SU-DHL-6 (cell line): ENCODE results near the gene DDX10.

ENCODE experiments used
- H2AFZ ChIP-seq: fragments of 200-600 bp; sonication (generic); 2 replicates; pipeline ENCODE4 v1.6.1; 2014; ENCODE audit warnings: low read depth, mild to moderate bottlenecking, moderate library complexity, mixed read lengths, antibody characterized with exemption, low read length; ENCODE audit not compliant: severe bottlenecking
- H3F3A ChIP-seq: fragments of 200-600 bp; shearing (Covaris generic); 2 replicates; pipeline ENCODE4 v1.6.0; 2016; ENCODE audit warnings: antibody characterized with exemption, mild to moderate bottlenecking; ENCODE audit not compliant: insufficient read depth
- H3K27ac ChIP-seq: fragments of 200-600 bp; sonication (generic); 2 replicates; pipeline ENCODE4 v1.5.1; 2016; ENCODE audit warnings: low read depth, mild to moderate bottlenecking, low read length, moderate library complexity, mixed read lengths
- H3K27me3 ChIP-seq: fragments of 200-600 bp; sonication (generic), shearing (Covaris generic); 2 replicates; pipeline ENCODE4 v1.6.0; 2014; ENCODE audit warnings: mild to moderate bottlenecking, low read length
- H3K36me3 ChIP-seq: fragments of 200-600 bp; sonication (generic); 2 replicates; pipeline ENCODE4 v1.6.1; 2014; ENCODE audit warnings: mild to moderate bottlenecking, low read length, mixed read lengths
- H3K4me2 ChIP-seq: fragments of 300-600, 200-600 bp; shearing (Covaris generic), sonication (generic); 2 replicates; pipeline ENCODE4 v1.6.0; 2014; ENCODE audit warnings: low read length, low read depth, mild to moderate bottlenecking; ENCODE audit not compliant: poor library complexity, severe bottlenecking
- H3K4me3 ChIP-seq: fragments of 200-600 bp; sonication (generic); 2 replicates; pipeline ENCODE4 v1.5.1; 2014; ENCODE audit warnings: antibody characterized with exemption, low read length, mild to moderate bottlenecking, mixed read lengths; ENCODE audit not compliant: insufficient read depth, poor library complexity, severe bottlenecking
- H3K79me2 ChIP-seq: fragments of 200-600 bp; sonication (generic); 2 replicates; pipeline ENCODE4 v1.6.1; 2014; ENCODE audit warnings: mild to moderate bottlenecking, low read length, moderate library complexity; ENCODE audit not compliant: insufficient read depth
- H3K9ac ChIP-seq: fragments of 200-600 bp; sonication (generic); 2 replicates; pipeline ENCODE4 v1.7.0; 2014; ENCODE audit warnings: mild to moderate bottlenecking, low read length
- H3K9me2 ChIP-seq: fragments of 200-600 bp; sonication (generic); replicated peaks from 2 replicates; pipeline ENCODE4 v1.6.1; 2014; ENCODE audit warnings: low read length; ENCODE audit not compliant: insufficient read depth
- H3K9me3 ChIP-seq: fragments of 200-600 bp; sonication (generic); 2 replicates; pipeline ENCODE4 v1.6.1; 2014; ENCODE audit warnings: low read length, mixed read lengths; ENCODE audit not compliant: insufficient read depth
- H4K20me1 ChIP-seq: fragments of 200-600 bp; sonication (generic); 2 replicates; pipeline ENCODE4 v1.6.1; 2014; ENCODE audit warnings: low read depth, mild to moderate bottlenecking, antibody characterized with exemption, low read length, moderate library complexity, mixed read lengths
- EZH2phosphoT487 ChIP-seq: fragments of 200-600 bp; sonication (generic), shearing (Covaris generic); conservative IDR thresholded peaks from 2 replicates; pipeline ENCODE4 v1.6.1; 2018; ENCODE audit warnings: mild to moderate bottlenecking, antibody characterized with exemption, low read length, moderate library complexity, mixed read lengths
- TF ChIP-seq, protein P1 (sequence below): fragments of 200-600 bp; sonication (generic); IDR thresholded peaks from one replicate; pipeline ENCODE4 v1.5.1; 2017; ENCODE audit warnings: antibody characterized with exemption, mild to moderate bottlenecking, low read length, moderate library complexity; ENCODE audit not compliant: insufficient read depth, poor library complexity, severe bottlenecking

Gene DDX10

DNA sequence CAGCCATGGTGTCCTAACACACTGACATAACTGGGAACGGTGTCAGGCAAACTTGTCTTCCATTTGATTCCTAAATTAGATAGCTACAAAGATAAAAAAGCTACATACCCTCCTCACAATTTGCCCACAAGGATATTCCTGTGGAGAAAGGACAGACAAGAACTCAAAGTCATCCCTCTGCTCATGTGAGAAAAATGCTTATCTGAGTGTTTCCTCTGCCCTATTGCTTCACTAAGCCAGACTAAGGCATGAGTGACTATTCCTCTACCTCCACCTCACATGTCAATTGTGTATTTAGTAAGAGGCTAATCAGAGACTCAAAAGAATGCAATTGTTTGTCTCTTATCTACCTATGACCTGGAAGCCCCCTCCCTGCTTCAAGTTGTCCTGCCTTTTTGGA lies 247.7 kb downstream of the DDX10 start:
- Histone ChIP-seq H3K4me2 (no peak overlapping the region), H3K9me3 (no peaks in the 10 kb centered on the region), H3K27me3 (no peaks in the 10 kb centered on the region), H3K4me3 (no peak overlapping the region), H3K36me3 (no peaks in the 10 kb centered on the region), H2AFZ (no peak overlapping the region), H3K9ac (no peak overlapping the region), H3K27ac (no peak overlapping the region), H3F3A (no peaks in the 10 kb centered on the region), H4K20me1 (no peaks in the 10 kb centered on the region), H3K9me2 (no peaks in the 10 kb centered on the region), H3K79me2 (no peaks in the 10 kb centered on the region)
- TF ChIP-seq EZH2phosphoT487, result no peak
- TF ChIP-seq, protein P1, sequence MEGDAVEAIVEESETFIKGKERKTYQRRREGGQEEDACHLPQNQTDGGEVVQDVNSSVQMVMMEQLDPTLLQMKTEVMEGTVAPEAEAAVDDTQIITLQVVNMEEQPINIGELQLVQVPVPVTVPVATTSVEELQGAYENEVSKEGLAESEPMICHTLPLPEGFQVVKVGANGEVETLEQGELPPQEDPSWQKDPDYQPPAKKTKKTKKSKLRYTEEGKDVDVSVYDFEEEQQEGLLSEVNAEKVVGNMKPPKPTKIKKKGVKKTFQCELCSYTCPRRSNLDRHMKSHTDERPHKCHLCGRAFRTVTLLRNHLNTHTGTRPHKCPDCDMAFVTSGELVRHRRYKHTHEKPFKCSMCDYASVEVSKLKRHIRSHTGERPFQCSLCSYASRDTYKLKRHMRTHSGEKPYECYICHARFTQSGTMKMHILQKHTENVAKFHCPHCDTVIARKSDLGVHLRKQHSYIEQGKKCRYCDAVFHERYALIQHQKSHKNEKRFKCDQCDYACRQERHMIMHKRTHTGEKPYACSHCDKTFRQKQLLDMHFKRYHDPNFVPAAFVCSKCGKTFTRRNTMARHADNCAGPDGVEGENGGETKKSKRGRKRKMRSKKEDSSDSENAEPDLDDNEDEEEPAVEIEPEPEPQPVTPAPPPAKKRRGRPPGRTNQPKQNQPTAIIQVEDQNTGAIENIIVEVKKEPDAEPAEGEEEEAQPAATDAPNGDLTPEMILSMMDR, result no peak

- H3F3A ChIP-seq, result no peaks in the 10 kb centered on the region
- H3K79me2 ChIP-seq, result no peaks in the 10 kb centered on the region
- H4K20me1 ChIP-seq, result no peaks in the 10 kb centered on the region
- H3K27me3 ChIP-seq, result no peaks in the 10 kb centered on the region
- no peak overlapping the region for H3K4me2 ChIP-seq
- H3K9ac ChIP-seq, result no peak overlapping the region
- peaks cover 5% of the 10 kb centered on the region for H3K36me3 ChIP-seq
- H3K9me2 ChIP-seq, result no peaks in the 10 kb centered on the region
- no peak overlapping the region for H3K4me3 ChIP-seq
- H3K27ac ChIP-seq, result no peak overlapping the region
- H3K9me3 ChIP-seq, result no peaks in the 10 kb centered on the region
- TF ChIP-seq EZH2phosphoT487, result no peak
- TF ChIP-seq, protein P1, result no peak
- H2AFZ ChIP-seq, result no peak overlapping the region
Observed at GRCh38 chr11:108913204-108913603, 248.3 kb downstream of the DDX10 start.

GRCh38 chr11:108914211-108914610 lies 249.3 kb downstream of the DDX10 start:
- no peaks in the 10 kb centered on the region for H4K20me1 ChIP-seq
- no peaks in the 10 kb centered on the region for H3K79me2 ChIP-seq
- H3K27me3 ChIP-seq, result no peaks in the 10 kb centered on the region
- H3K4me2 ChIP-seq, result no peak overlapping the region
- no peak overlapping the region for H2AFZ ChIP-seq
- TF ChIP-seq, protein P1, result no peak
- TF ChIP-seq EZH2phosphoT487, result no peak
- no peak overlapping the region for H3K9ac ChIP-seq
- H3K36me3 ChIP-seq, result peaks cover 7% of the 10 kb centered on the region
- no peaks in the 10 kb centered on the region for H3K9me3 ChIP-seq
- no peak overlapping the region for H3K4me3 ChIP-seq
- no peaks in the 10 kb centered on the region for H3K9me2 ChIP-seq
- no peak overlapping the region for H3K27ac ChIP-seq
- H3F3A ChIP-seq, result no peaks in the 10 kb centered on the region
